B cell (primary cell): Measurements from ENCODE around the gene STAT5A. TPM values are rescaled to one million over a fixed set of nuclear protein-coding genes. Genes with fewer than 3 reads are reported as not detected.
A peak's percentile ranks its signal among the peaks of the same experiment; 100 is the strongest.
"Not testable (repeated sequence)": the region's sequence is repeated elsewhere in the genome, so short reads cannot be mapped to it uniquely, and the experiment has no call there.

Experiments used
- ATAC-seq: fragments of 200-7000 bp; cut with Tn5 transposase; one replicate; pipeline ENCODE4 v1.10.0; 2021; ENCODE audit warnings: low read depth, mild to moderate bottlenecking, moderate number of reproducible peaks, moderate library complexity
- CTCF ChIA-PET: fragments of 350-600 bp; sonication (Branson Sonifier 250); formaldehyde crosslinking; loops from one replicate; lab custom pipeline; 2021; ENCODE audit warnings: antibody characterized with exemption, inconsistent platforms; lab: Charles Lee
- POLR2A ChIA-PET: fragments of 350-600 bp; sonication (Branson Sonifier 250); formaldehyde crosslinking; loops from one replicate; lab custom pipeline; 2021; ENCODE audit warnings: antibody characterized with exemption; lab: Charles Lee
- DNase-seq: peaks from one replicate; pipeline ENCODE4 v3.0.0; 2013
- H2AFZ ChIP-seq: 2 replicates; pipeline ENCODE4 v1.6.1; 2012; ENCODE audit warnings: mild to moderate bottlenecking, low read depth, low read length; ENCODE audit not compliant: insufficient read depth, poor library complexity, severe bottlenecking
- H3K27ac ChIP-seq, 2 donors: 1 replicate in 1 of 2; 2 replicates in 1 of 2; pipeline ENCODE4 v1.5.1; 2012 to 2013; ENCODE audit warnings: low read length in 2 of 2, mild to moderate bottlenecking in 2 of 2, moderate library complexity in 1 of 2
- H3K27me3 ChIP-seq, 4 experiments: fragments of 200-600 bp in 1 of 4; sonication (generic) in 1 of 4; replicated peaks in 1 of 4; 1 replicate in 2 of 4; 2 replicates in 2 of 4; pipeline versions ENCODE4 v1.6.1 to v1.7.0; 2013 to 2016; ENCODE audit warnings: low read length in 3 of 4, mild to moderate bottlenecking in 2 of 4, mixed read lengths in 1 of 4, moderate library complexity in 1 of 4; ENCODE audit not compliant: insufficient read depth in 4 of 4, control insufficient read depth in 3 of 4; ENCODE audit errors: control extremely low read depth in 1 of 4
- H3K36me3 ChIP-seq, 2 experiments: replicated peaks in 1 of 2; 1 replicate in 1 of 2; 2 replicates in 1 of 2; pipeline versions ENCODE4 v1.6.1 to v1.7.1; 2013; ENCODE audit warnings: low read length in 1 of 2; ENCODE audit not compliant: insufficient read depth in 2 of 2, control insufficient read depth in 1 of 2; ENCODE audit errors: control extremely low read depth in 1 of 2, extremely low read depth in 1 of 2
- H3K4me1 ChIP-seq, 2 donors: fragments of 200-600 bp in 1 of 2; sonication (generic) in 1 of 2; 1 replicate in 1 of 2; 2 replicates in 1 of 2; pipeline versions ENCODE4 v1.5.1 to v1.6.1; 2013 to 2017; ENCODE audit warnings: low read length in 2 of 2; ENCODE audit not compliant: control insufficient read depth in 2 of 2, insufficient read depth in 2 of 2
- H3K4me2 ChIP-seq: replicated peaks from 2 replicates; pipeline ENCODE3; 2012; ENCODE audit warnings: mild to moderate bottlenecking, low read depth, low read length; ENCODE audit not compliant: poor library complexity, severe bottlenecking
- H3K4me3 ChIP-seq, 5 experiments: fragments of 200-600 bp in 1 of 5; sonication (generic) in 1 of 5; 1 replicate in 3 of 5; 2 replicates in 2 of 5; pipeline versions ENCODE4 v1.5.1 to v1.7.0; 2011 to 2016; ENCODE audit warnings: low read length in 4 of 5, mild to moderate bottlenecking in 4 of 5, low read depth in 2 of 5, control low read depth in 1 of 5, moderate library complexity in 1 of 5; ENCODE audit not compliant: insufficient read depth in 1 of 5; ENCODE audit errors: control extremely low read depth in 1 of 5, extremely low read depth in 1 of 5
- H3K79me2 ChIP-seq: fragments of 200-600 bp; sonication (generic); one replicate; pipeline ENCODE4 v1.6.0; 2016; ENCODE audit warnings: low read length; ENCODE audit not compliant: control insufficient read depth, insufficient read depth
- H3K9ac ChIP-seq: fragments of 200-600 bp; sonication (generic); 2 replicates; pipeline ENCODE4 v1.6.1; 2017; ENCODE audit warnings: mild to moderate bottlenecking, low read length, moderate library complexity
- H3K9me3 ChIP-seq, 3 donors: one replicate each; pipeline versions ENCODE4 v1.6.1 to v1.7.1; 2013; ENCODE audit warnings: low read length in 2 of 3; ENCODE audit not compliant: control insufficient read depth in 2 of 3, insufficient read depth in 1 of 3; ENCODE audit errors: control extremely low read depth in 1 of 3
- H4K20me1 ChIP-seq: 2 replicates; pipeline ENCODE4 v1.6.0; 2012; ENCODE audit warnings: mild to moderate bottlenecking, low read length; ENCODE audit not compliant: insufficient read depth, control insufficient read depth, poor library complexity, severe bottlenecking
- H3K27ac Mint-ChIP-seq: one replicate; pipeline ENCODE4 v1.8.0; 2021; ENCODE audit warnings: mixed read lengths
- H3K27me3 Mint-ChIP-seq: one replicate; pipeline ENCODE4 v1.8.0; 2021; ENCODE audit warnings: mixed read lengths
- H3K4me1 Mint-ChIP-seq: one replicate; pipeline ENCODE4 v1.8.0; 2021; ENCODE audit warnings: mixed read lengths
- H3K4me3 Mint-ChIP-seq: one replicate; pipeline ENCODE4 v1.8.0; 2021; ENCODE audit warnings: mixed read lengths
- H3K9me3 Mint-ChIP-seq: one replicate; pipeline ENCODE4 v1.8.0; 2022; ENCODE audit warnings: mixed read lengths; ENCODE audit not compliant: insufficient read depth
- CTCF ChIP-seq: fragments of 200-600 bp; IDR thresholded peaks from one replicate; pipeline ENCODE4 v1.8.0; 2022; ENCODE audit warnings: antibody characterized with exemption, mild to moderate bottlenecking
- EZH2 ChIP-seq: IDR thresholded peaks from 2 replicates; pipeline ENCODE4 v1.6.1; 2012; ENCODE audit warnings: borderline replicate concordance, low read depth, mild to moderate bottlenecking, moderate library complexity, low read length; ENCODE audit not compliant: insufficient read depth, poor library complexity, severe bottlenecking
- WGBS: methylation state at CpG from one replicate; pipeline ENCODE4 v1.1.5; 2013; ENCODE audit warnings: missing lambda C conversion rate; ENCODE audit not compliant: insufficient coverage; 5-methylcytosine and 5-hydroxymethylcytosine counted together
- intact Hi-C: fragments of 100-400 bp; cut with micrococcal nuclease; formaldehyde crosslinking; loops from one replicate; pipeline ENCODE4 v1.10.0; 2022
- polyA plus RNA-seq: library from polyadenylated mRNA; depleted of rRNA; stranded (reverse); fragments of >200 nt; gene quantifications from 2 replicates; pipeline ENCODE4 v1.2.3, GENCODE V29; 2012
- total RNA-seq, 2 donors: library from RNA; stranded (reverse); fragments of 120-200 nt in 1 of 2; gene quantifications; 1 replicate in 1 of 2; 2 replicates in 1 of 2; pipeline versions ENCODE4 v1.2.3 to v1.2.4, GENCODE V29; 2013 to 2022

STAT5A gene
- total and polyA plus RNA-seq, 2 donors (not counting 1 experiment from before 2014, with no cell fraction given), result 48.8 to 110 TPM

- H3K9me3 ChIP-seq, result no peaks in the 10 kb centered on the region
- CTCF ChIA-PET, result no interaction called here
- intact Hi-C loops, result no loop called here
- H3K79me2 ChIP-seq, result peaks cover 90% of the 10 kb centered on the region
- no peak overlapping the region for H3K9ac ChIP-seq
- H3K4me3 ChIP-seq, result no peak overlapping the region
- POLR2A ChIA-PET, result no interaction called here
- H3K27me3 ChIP-seq, result no peaks in the 10 kb centered on the region
- H3K9me3 Mint-ChIP-seq, result no peaks in the 10 kb centered on the region
- DNase-seq (no peak), ATAC-seq (no peak)
- H3K27ac Mint-ChIP-seq, result no peak overlapping the region
- H4K20me1 ChIP-seq, result no peaks in the 10 kb centered on the region
- no peak overlapping the region for H3K27ac ChIP-seq
- TF ChIP-seq EZH2 (no peak), CTCF (no peak)
- H3K36me3 ChIP-seq, result no peaks in the 10 kb centered on the region
- WGBS, result no CpG with 5 or more reads among the region's 1 CpG
- H3K4me1 ChIP-seq, result peaks cover 0 to 2% of the 10 kb centered on the region in 2 donors
- H3K27me3 Mint-ChIP-seq, result no peaks in the 10 kb centered on the region
- peaks cover 21% of the 10 kb centered on the region for H3K4me1 Mint-ChIP-seq
- H3K4me3 Mint-ChIP-seq, result no peak overlapping the region
- H2AFZ ChIP-seq, result no peak overlapping the region
- H3K4me2 ChIP-seq, result no peak overlapping the region
Measured at GRCh38 chr17:42241871-42242270, 46.4 kb upstream of the STAT5A start.

GRCh38 chr17:42243493-42243982 is 44.8 kb upstream of the STAT5A start:
- peaks cover 10 to 14% of the 10 kb centered on the region in 2 donors for H3K4me1 ChIP-seq
- TF ChIP-seq CTCF, result no peak
- TF ChIP-seq EZH2, result no peak
- Mint-ChIP-seq H3K4me3 (no peak overlapping the region), H3K9me3 (no peaks in the 10 kb centered on the region), H3K27me3 (no peaks in the 10 kb centered on the region), H3K27ac (peak overlapping the region; percentile 59), H3K4me1 (peaks cover 32% of the 10 kb centered on the region)
- H3K4me2 ChIP-seq, result no peak overlapping the region
- no peaks in the 10 kb centered on the region for H4K20me1 ChIP-seq
- POLR2A ChIA-PET, result interaction anchor here (0.6 kb wide), 2 partner anchors 31 to 77 kb away, joined by 8 to 11 read pairs; no protein-coding TSS in a partner anchor
- H3K9ac ChIP-seq, result no peak overlapping the region
- no peak overlapping the region for H3K4me3 ChIP-seq
- no peaks in the 10 kb centered on the region for H3K36me3 ChIP-seq
- no peak overlapping the region for H2AFZ ChIP-seq
- H3K9me3 ChIP-seq, result no peaks in the 10 kb centered on the region
- CTCF ChIA-PET, result no interaction called here
- intact Hi-C loops, result no loop called here
- ATAC-seq, result no peak
- WGBS, result 86% methylated on average over 3 of the region's 5 CpGs
- H3K27ac ChIP-seq, result no peak overlapping the region
- H3K79me2 ChIP-seq, result peaks cover 88% of the 10 kb centered on the region
- no peaks in the 10 kb centered on the region for H3K27me3 ChIP-seq
- DNase-seq, result no peak

GRCh38 chr17:42244116-42244515 is 44.2 kb upstream of the STAT5A start:
- WGBS, result 90% methylated on average over 2 of the region's 3 CpGs
- H4K20me1 ChIP-seq, H3K27ac ChIP-seq, H3K9me3 ChIP-seq, ATAC-seq, DNase-seq, H3K4me2 ChIP-seq, H3K9ac ChIP-seq, H3K36me3 ChIP-seq, H2AFZ ChIP-seq, H3K9me3 Mint-ChIP-seq, H3K27me3 ChIP-seq, H3K4me3 Mint-ChIP-seq, CTCF ChIA-PET, H3K27me3 Mint-ChIP-seq, intact Hi-C loops, H3K4me3 ChIP-seq, H3K27ac Mint-ChIP-seq: not testable (repeated sequence)
- peaks cover 87% of the 10 kb centered on the region for H3K79me2 ChIP-seq
- peaks cover 34% of the 10 kb centered on the region for H3K4me1 Mint-ChIP-seq
- POLR2A ChIA-PET, result interaction anchor here (0.6 to 0.7 kb wide), 2 partner anchors 30 to 272 kb away, joined by 5 to 11 read pairs; no protein-coding TSS in a partner anchor
- H3K4me1 ChIP-seq, result peaks cover 14 to 17% of the 10 kb centered on the region in 2 donors
